HG02623 (cell line): ENCODE results near the gene PTDSS2.
"Not testable (repeated sequence)": the region's sequence is repeated elsewhere in the genome, so short reads cannot be mapped to it uniquely, and the experiment has no call there.

Source experiments
- ATAC-seq: cut with Tn5 transposase; IDR thresholded peaks from one replicate; pipeline ENCODE4 v1.9.1; 2021; ENCODE audit warnings: moderate library complexity; ENCODE audit not compliant: unreplicated experiment

Gene PTDSS2

DNA sequence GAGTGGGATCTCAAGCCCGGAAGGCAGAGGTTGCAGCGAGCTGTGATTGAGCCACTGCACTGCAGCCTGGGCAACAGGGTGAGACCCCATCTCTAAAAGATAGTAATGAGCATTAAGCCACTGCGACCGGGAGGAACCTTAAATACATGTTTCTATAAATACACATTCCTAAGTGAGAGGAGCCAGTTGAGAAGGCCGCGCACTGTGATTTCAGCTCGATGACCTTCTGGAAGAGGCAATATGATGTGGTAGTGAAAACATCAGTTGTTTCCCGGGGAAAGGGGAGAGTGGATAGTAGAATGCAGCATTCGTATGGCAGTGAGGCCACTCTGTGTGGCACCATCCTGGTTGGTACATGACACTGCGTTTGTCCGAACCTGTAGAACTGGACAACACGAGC lies 18.0 kb downstream of the PTDSS2 start:
- no peak for ATAC-seq

DNA sequence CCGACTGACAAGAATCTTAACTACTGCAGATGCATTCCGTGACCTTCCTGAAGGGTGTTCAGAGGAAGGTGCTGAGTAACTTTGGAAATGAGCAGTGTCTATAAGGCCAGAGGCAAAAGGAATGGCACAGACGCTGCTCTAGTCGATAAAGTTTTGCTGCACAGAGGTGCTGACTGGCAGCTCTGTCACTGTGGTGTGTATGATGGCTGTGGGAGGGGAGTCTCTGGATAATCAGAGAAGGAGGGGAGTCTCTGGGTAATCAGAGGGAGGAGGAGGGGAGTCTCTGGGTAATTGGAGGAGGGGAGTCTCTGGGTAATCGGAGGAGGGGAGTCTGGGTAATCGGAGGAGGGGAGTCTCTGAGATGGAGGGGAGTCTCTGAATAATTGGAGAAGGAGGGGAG lies 18.4 kb downstream of the PTDSS2 start:
- ATAC-seq = no peak

DNA sequence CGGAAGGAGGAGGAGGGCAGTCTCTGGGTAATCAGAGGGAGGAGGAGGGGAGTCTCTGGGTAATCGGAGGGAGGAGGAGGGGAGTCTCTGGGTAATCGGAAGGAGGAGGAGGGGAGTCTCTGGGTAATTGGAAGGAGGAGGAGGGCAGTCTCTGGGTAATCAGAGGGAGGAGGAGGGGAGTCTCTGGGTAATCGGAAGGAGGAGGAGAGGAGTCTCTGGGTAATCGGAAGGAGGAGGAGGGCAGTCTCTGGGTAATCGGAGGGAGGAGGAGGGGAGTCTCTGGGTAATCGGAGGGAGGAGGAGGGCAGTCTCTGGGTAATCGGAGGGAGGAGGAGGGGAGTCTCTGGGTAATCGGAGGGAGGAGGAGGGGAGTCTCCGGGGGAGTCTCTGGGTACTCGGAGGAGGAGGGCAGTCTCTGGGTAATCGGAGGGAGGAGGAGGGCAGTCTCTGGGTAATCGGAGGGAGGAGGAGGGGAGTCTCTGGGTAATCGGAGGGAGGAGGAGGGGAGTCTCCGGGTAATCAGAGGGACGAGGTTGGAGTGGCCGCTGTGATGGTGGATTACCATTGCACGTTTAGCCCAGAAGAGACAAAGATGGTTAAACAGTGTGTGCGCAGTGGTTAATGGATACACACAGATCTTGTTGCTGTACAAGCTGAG lies 19.1 kb downstream of the PTDSS2 start:
- ATAC-seq = not testable (repeated sequence)

DNA sequence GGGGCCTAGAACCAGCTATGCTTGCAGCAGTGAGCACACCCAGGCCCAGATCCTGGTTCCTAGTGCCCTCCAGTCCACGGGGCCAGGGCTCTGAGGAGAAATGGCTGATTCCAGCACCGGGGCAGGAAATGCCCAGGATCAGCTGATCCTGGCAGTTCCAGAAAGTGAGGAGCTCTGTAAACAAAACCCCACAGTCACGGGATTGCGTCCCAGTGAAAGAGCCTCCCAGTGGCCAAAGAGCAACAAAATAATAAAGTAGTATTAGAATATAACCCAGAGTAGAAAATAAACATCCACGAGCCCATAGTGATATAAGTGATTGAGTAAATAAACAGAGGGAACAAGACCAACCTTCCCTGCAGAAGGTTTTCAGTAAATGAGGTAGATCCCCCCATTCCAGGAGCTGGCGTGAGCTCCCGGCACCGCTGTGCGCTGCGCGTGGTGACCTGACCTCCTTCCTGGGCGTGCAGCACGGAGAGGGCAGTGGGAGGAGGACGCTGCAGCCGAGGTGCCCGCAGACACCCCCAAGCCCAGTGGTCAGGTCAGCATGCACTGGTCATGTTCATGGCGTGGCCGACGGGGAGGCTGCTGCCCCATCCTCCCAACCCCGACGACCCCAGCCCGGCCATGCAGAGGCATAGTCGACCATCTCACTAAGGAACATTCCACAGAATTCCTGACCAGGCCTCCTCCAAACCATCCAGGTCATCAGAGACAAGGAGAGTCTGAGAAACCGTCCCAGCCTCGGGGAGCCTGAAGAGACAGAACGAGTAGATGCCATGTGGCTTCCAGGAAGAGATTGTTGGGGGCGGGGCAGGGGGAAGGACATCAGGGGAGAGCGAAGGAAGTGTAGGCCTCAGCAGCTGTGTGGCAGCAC lies 19.8 kb downstream of the PTDSS2 start:
- ATAC-seq = no peak

DNA sequence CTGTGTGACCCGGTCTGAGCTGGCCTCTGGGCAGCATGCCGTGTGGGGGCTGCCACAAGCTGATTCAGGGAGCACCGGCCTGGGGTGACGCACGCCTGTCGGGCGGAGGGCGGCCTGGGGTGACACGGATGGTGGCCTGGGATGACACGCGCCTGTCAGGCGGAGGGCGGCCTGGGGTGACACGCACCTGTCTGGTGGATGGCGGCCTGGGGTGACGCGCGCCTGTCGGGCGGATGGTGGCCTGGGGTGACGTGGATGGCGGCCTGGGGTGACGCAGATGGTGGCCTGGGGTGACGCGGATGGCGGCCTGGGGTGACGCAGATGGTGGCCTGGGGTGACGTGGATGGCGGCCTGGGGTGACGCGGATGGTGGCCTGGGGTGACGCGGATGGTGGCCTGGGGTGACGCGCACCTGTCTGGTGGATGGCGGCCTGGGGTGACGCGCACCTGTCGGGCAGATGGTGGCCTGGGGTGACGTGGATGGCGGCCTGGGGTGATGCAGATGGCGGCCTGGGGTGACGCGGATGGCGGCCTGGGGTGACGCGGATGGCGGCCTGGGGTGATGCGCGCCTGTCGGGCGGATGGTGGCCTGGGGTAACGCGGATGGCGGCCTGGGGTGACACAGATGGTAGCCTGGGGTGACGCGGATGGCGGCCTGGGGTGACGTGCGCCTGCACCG lies 21.5 kb downstream of the PTDSS2 start:
- no peak for ATAC-seq

DNA sequence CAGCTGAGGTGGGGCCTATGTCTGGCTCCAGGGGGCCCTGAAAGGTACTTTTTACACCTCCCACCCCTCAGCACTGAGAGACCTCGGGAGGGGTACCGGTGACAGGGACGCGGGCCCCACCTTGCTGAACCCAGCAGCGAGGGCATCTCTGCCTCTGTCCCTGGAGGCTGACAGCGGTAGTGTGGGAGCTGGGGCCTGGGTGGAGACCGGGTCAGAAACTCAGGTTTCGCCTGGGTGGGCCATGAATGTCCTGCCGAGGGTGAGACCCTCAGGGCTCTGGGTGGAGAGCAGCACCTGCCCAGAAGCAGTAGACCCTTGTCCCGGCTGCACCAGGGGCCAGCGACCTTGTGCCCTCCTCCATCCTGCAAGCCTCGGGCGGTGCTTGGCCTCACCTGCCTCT lies 22.2 kb downstream of the PTDSS2 start:
- ATAC-seq = no peak

DNA sequence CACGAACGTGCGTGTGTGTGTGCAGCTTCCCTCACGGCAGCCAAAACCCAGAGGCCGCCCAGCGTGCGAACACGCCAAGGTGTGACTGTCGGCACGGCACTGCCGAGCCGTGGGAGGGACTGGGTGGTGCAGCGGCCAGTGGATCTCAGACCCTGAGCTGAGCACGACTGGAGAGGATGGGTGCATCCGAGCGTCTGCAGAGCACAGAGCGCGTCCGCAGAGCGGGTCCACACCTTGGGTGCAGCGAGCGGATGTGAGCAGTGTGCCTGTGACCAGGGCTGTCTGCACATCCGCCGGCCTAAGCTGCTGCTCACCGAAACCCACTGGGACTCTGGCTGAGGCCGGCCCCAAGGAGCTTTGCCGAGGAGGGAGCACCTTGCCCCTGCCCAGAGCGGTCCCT lies 22.7 kb downstream of the PTDSS2 start:
- ATAC-seq = no peak

DNA sequence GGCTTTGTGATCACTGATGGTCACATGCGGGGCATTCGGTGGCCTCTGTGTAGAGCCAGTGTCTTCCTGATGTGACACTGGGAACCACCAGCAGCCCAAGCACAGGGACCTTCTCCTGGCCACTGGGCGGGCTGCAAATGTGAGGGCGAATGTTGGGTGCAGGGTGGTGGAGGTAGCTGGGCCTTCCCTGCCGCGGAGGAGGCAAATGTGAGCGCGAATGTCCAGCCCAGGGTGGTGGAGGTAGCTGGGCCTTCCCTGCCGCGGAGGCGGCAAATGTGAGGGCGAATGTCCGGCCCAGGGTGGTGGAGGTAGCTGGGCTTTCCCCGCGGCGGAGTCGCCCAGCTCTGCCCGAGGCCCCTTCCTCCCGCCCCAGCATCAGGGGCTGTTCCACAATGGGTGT lies 23.3 kb downstream of the PTDSS2 start:
- ATAC-seq = no peak

DNA sequence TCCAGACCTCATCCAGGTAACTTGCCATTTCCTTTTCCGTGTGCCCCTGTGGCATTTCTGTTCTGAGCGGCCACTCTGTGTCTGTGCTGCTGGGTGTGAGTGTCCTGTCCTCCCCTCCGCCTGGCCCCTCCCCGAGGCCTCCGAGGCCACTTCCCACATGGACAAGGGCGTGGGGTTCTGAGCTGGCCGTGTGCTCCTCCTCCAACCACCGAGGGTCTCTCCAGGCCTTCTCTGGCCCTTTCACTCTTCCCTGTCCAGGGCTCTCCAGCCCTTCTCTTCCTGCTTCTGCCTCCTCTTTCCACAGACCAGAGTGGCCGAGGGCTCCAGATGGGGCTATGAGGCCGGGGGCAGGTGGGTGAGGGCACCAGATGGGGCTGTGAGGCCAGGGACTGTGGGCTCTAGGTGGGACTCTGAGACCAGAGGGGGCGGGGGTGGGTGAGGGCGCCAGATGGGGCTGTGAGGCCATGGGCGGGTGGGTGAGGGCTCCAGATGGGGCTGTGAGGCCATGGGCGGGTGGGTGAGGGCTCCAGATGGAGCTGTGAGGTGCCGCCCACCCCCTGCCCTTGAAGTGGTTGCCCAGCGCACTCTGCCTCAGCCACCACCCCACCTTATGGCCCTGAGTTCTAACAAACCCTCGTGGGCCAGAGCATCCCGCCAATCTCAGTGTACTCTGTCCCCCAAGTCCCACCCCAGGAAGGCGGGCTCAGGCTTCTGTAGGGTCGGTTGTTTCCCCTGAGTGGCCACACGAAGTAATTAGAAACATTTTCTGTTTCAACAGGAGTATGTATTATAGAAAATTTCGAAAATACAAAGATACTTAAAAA lies 24.1 kb downstream of the PTDSS2 start:
- no peak for ATAC-seq

DNA sequence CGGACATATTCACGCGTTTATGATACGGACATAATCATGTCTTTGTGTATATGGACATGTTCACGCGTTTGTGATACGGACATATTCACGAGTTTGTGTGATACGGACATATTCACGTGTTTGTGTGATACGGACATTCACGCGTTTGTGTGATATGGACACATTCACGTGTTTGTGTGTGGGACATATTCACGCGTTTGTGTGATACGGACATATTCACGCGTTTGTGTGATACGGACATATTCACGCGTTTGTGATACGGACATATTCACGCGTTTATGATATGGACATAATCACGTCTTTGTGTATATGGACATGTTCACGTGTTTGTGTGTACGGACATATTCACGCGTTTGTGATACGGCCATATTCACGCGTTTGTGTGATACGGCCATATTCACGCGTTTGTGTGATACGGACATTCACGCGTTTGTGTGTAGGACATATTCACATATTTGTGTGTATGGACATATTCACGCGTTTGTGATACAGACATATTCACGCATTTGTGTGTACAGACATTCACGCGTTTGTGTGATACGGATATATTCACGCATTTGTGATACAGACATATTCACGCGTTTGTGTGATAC lies 24.9 kb downstream of the PTDSS2 start:
- no peak for ATAC-seq

DNA sequence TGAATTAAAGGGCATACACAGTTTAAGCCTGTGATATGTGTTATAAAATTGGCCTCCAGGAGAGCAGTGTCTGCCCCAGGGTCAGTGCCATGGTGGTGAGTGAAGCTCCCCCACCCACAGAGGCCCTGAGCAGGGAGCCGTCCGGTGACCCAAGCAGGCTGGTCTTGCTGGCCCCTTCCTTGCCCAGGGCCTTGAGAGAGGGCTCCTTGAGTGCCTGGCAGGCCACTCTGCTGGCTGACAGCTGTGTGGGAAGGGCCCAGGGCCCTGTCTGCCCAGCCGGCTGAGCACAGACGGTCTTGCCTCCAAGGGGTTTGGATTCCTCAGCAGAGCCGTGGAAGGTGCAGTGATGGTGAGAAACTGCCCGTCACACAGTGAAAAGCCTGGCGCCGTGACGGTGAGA lies 25.9 kb downstream of the PTDSS2 start:
- no peak for ATAC-seq

DNA sequence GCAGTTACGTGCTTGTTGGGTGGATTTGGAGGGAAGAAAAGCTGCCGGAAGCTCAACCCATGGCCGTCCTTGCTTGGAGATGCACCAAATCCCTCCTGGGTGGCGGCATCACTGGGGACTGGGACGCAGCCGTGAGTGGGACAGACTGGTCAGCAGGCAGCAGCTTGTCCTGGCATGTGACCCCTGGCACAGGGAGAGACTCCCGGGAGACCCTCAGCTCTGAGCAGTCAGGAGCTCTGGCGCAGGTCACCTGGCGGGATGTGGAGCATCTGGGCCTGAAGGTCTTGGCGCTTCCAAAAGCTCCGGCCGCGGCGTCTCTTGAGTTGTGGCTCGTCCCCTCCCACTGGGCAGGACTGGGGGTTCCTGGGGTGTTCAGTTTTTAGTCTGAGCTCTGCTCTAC lies 26.3 kb downstream of the PTDSS2 start:
- no peak for ATAC-seq

DNA sequence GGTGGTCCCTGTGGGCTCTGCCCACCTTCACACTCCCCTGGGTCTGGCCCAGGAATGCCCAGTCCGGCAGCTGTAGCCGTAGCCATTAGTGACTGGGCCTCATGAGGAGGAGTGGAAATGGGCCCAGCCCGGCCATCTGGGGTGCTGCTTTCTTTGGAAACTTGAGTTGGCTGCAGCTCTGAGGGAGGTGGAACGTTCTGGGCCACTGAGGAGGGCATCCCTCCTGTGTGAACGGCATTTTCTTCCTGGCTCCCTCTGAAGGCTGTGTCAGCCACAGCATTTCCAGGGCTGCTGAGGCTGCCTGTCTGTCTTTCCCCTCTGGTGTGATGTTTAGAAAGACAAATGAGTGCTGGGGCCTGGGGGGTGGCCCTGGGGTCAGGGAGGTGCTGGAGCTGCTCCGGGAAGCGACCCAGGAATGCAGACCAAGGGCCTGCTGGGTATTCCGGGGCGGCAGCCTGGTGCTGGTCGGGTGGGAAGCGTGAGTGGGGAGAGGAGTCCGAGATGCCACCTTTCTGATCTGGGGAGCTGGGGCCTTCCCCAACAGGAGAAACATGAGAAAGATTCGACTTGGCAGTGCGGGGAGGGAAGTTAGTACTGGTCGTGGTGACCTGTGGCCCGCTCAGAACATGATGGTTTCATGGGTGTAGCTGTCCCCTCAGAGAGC lies 27.1 kb downstream of the PTDSS2 start:
- no peak for ATAC-seq

DNA sequence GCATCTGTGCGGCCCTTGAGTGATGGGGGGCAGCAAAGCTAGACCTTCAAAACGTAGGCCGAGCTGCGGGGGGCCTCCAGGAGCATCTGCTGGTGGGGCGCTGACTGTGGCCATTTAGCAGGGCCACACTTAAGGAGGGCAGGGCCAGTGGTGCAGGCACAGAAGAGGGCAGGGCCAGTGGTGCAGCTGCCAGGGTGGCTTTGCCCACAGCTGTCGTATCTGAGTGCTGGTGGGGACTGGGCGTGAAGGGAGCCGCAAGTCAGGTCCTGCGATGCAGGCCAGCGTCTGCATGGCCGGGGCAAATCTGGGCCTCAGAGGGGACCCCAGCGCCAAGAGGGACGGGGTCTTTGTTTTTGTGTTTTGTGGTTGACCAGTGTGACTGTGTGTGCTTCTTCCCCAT lies 29.2 kb downstream of the PTDSS2 start:
- ATAC-seq = no peak

DNA sequence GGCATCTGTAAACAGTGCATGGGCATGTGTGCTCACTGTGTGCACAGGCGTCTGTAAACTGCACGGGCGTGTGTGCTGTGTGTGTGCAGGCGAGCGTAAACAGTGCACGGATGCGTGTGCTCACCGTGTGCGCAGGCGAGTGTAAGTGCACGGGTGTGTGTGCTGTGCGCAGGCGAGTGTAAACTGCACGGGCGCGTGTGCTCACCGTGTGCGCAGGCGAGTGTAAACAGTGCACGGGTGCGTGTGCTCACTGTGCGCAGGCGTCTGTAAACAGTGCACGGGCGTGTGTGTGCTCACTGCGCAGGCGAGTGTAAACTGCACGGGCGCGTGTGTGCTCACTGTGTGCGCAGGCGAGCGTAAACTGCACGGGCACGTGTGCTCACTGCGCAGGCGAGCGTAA lies 34.5 kb downstream of the PTDSS2 start:
- no peak for ATAC-seq

DNA sequence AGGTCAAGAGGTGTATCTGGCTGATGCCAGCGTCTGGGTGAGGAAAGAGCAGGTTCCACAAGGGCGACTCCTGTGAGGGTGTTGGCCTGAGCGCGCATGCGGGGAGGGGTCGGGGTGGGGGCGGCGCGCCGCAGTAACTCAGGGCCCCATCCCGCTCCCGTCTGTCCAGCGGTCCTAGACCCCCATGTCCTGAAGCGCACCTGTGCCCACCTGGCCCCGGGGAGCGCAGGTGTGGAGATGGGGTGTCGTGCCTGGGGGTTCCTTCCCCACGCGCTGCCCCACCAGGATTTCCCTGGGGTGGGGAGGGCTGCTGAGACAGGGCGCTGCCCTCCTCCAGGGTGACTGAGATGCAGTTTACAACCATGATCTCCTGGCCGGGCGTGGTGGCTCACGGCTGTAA lies 36.1 kb downstream of the PTDSS2 start:
- no peak for ATAC-seq

DNA sequence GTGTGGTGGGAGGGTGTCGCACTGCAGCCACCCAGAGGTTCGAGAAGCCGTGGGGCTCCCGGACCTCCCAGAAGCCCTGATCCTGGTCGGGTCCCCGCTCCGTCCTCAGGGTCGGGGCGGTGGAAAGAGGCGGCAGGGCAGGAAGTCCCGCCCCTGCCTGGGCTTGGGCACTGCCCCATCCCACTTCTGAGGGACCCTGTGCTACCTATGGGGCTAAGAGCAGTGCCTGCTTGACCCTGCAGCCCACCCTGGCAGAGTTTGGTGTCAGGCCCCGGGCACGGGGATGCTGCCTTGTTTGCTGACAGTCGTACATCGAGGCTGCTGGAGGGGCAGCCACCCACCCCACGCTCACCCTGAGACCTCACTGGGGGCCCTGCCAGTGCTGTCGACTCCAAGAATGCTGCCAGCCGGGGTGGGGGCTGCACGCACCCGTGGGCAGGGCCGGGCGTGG lies 37.5 kb downstream of the PTDSS2 start:
- no peak for ATAC-seq

DNA sequence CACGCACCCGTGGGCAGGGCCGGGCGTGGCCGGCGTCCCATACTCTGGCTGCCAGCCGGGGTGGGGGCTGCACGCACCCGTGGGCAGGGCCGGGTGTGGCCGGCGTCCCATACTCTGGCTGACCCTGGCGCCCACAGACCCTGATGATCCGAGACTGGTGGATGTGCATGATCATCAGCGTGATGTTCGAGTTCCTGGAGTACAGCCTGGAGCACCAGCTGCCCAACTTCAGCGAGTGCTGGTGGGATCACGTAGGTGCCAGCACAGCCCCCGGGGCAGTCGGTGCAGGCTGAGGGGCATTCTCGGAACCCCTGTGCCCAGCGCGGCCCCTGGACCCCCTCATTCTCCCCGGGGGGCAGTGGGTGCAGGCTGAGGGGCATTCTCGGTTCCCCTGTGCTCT lies 38.0 kb downstream of the PTDSS2 start:
- no peak for ATAC-seq

DNA sequence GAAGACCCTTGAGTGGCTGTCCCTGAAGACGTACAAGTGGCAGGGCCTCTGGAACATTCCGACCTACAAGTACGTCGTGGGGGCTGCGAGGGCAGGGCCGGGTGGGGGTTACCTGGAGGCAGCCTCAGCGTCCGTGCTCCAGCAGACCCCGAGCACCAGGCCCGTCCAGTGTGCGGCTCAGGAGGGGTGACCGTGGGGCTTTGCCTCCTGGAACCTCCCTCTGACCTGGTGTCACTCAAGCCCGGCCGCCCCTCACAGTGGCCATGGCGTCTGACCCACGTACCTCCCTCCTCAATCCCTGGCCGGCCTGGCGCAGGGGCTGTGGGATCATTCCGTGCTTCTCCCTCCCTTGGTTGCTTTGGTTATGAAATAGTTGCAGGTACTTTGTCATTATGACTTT lies 38.5 kb downstream of the PTDSS2 start:
- no peak for ATAC-seq

DNA sequence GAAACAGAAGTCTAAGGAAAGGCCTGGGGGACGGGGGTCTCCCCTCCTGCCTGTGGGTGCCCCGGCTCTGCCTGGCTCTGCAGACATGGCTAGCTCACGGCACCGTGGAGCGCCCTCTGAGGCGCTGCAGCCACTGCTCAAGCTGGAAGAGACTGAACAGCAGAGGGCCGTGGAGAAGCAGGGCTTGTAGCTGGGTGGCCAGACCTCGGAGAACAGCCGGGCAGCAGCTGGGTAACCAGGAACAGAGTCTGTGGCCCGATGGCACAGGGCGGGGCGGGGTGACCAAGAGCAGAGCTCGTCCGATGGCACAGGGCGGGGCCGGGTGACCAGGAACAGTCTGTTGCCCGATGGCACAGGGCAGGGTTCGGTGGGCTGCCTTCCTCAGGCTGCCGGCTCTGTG lies 38.9 kb downstream of the PTDSS2 start:
- no peak for ATAC-seq
